Activated naive CD4-positive, alpha-beta T cell (primary cell): ENCODE measurements around the gene AKR1D1.
"Not testable (repeated sequence)": the region's sequence is repeated elsewhere in the genome, so short reads cannot be mapped to it uniquely, and the experiment has no call there.

Source experiments
- DNase-seq, 4 experiments: peaks; one replicate each; lab custom pipeline; 2025; lab: John Stamatoyannopoulos, UW

The AKR1D1 gene, protein sequence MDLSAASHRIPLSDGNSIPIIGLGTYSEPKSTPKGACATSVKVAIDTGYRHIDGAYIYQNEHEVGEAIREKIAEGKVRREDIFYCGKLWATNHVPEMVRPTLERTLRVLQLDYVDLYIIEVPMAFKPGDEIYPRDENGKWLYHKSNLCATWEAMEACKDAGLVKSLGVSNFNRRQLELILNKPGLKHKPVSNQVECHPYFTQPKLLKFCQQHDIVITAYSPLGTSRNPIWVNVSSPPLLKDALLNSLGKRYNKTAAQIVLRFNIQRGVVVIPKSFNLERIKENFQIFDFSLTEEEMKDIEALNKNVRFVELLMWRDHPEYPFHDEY

DNA sequence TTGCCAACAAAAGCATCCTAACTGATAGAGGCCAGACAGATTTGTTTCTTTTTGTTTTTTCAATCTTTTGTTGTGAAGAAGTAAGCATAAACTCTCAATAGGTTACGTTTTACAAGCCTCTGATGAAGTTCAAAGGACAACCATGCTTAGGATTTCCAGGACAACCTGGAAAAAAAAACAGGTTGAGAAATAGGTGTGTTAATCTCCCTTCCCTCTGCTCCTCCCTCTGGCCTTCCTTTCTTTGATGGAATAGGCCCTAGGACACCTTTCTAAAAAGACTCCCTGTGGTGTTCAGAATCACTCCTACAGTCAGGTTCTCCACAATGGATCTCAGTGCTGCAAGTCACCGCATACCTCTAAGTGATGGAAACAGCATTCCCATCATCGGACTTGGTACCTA is at the start of gene AKR1D1:
Gene AKR1D1, plus strand, starts transcription at position 264 of the 400 bp plus-strand sequence. Its CDS starts 60 bp downstream, at position 324.
- DNase-seq: no peak

DNA sequence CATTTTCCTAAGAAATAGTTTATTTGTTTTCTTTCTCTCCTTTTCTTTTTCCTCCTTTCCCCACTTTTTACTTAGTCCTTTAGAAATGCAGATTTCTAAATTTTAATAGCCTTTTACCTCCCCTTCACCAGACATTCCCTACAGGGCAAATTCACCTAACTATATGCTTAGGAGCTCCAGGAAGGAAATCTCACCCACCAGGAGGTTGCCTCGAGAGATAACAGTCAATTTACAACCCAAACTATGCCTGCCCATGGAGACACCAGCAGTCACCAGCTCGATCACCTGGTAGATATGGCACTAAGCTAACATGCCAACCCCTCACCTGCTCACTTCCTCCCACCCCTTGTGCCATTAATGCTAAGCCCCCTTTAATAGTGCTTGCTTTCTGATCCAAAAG is 49.2 kb upstream of the AKR1D1 start:
- DNase-seq: no peak

DNA sequence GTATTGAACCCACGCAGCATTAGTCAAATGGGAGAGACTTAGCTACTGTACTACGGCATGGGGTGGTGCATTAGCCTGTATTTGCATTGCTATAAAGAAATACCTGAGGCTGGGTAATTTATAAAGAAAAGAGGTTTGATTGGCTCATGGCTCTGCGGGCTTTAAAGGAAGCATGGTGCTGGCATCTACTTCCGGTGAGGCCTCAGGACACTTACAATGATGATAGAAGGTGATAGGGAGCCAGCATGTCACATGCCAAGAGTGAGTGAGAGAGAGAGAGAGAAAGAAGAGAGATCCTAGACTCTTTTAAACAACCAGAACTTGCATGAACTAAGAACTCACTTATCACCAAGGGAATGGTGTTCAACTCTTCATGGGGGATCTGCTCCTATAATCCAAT is 47.1 kb upstream of the AKR1D1 start:
- DNase-seq: no peak

DNA sequence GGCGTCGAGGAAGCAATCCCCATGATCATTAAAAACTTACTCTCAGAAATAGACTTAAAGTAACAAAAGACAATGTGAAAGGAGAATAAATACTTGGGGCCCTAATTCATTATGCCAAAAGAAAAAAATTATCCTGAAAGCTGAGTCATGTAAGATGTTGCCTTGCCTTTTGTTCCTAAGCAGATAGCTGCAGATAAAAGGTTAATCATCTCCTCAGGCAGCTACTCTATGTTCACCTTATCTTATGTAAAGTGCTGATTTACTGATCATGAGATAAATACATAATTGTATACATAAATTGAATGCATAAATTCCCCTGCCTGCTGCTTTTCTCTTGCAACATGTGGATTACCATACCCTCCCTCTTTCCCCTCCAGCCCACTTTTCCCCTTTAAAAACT is 46.3 kb upstream of the AKR1D1 start:
- no peak for DNase-seq

DNA sequence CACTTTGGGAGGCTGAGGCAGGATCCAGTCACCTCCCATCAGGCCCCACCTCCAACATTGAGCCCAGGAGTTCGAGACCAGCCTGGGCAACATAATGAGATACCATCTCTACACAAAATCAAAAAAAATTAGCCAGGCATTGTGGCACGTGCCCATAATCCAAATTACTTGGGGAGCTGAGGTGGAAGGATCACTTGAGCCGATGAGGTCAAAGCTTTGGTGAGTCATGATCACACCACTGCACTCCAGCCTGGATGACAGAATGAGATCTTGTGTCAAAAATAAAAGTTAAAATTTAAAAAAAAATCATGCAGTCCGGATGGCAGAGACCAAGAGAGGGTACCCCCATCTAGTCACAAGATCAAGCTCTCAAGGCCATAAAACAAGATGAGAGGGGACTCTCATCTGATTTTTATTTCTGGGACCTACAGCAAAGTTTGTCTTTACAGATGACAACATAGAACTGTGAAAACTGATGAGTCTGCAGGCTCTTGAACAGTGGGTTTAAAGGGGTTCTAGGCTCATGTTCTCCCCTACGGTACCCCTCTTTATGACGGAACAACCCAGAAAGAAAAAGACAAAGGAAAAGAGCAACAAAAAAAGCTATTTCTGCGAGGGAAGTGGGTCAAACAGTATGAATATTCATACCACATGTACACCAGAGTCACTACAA is 45.4 kb upstream of the AKR1D1 start:
- DNase-seq: no peak

DNA sequence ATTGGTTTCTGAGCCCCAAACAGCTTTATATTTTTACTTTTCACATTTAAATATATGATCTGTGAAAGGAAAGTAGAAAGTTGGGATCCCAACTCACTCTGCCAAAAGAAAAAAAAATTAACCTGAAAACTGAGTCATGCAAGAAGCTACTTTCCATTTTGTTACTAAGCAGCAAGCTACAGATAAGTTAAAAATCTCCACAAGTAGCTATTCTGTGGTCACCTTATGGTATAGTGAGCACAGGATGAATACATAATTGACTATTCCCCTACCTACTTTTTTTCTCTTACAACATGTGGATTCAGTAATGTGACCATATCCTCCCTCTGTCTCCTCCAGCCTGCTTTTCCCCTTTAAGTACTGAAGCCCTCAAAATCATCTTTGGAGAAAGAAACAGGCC is 44.1 kb upstream of the AKR1D1 start:
- DNase-seq: no peak

DNA sequence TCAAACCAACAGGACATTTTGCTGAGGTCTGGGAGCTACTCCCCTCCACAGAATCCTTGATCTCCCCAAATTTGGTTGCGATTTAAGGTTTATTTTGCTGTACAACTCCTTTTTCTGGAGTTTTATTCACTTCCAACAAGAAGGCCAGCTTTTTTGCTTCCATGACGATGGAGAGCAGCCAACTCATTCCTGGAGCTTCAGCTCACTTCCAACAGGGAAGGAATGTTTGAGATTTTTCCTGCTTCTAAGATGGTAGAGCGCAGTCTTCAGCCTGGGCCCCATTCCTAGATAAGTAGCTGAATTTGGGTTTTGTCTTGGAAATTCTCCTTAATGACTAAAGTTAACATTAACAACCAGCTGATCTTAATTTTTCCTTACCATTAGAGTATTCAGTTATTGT is 43.5 kb upstream of the AKR1D1 start:
- no peak for DNase-seq

DNA sequence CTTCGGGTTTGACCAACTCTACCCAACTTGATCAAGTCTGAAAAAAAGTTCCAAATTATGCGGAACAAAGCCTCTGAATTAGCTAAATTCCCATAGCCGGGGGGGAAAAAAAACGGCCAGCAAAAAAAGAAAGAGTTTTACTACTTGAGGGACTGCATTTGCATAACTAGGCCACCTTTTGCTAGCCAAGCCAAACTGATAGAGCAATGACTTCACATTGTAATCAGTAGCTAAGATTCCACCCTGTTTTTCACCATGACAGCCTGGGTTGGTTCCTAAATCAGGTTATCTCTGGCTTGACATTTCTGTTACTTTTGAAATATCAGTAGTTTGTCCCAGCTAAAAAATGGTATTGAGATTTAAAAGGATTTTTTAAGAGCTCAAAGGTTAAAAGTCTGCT is 43.0 kb upstream of the AKR1D1 start:
- no peak for DNase-seq

DNA sequence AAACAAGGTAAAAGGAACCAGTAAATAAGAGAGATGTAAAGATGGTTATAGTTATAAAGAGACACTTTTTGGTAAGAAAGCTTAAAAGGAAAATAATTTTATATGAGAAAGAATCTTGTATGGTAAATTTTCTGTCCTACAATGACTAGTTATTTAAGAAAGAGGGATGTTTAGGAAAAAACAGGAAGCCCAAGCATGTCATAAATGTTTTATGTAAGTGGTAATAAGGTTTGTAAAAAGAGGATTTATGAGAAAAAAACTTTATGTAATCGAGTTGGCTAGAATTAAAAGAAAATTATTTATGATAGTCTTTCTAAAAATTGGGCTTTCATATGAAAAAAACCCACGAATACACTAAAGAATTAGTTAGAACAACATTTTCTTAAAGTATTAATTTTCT is 40.1 kb upstream of the AKR1D1 start:
- no peak for DNase-seq

DNA sequence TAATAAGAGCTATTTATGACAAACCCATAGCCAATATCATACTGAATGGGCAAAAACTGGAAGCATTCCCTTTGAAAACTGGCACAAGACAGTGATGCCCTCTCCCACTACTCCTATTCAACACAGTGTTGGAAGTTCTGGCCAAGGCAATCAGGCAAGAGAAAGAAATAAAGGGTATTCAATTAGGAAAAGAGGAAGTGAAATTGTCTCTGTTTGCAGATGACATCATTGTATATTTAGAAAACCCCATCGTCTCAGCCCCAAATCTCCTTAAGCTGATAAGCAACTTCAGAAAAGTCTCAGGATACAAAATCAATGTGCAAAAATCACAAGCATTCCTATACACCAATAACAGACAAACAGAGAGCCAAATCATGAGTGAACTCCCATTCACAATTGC is 36.2 kb upstream of the AKR1D1 start:
- DNase-seq: not testable (repeated sequence)

DNA sequence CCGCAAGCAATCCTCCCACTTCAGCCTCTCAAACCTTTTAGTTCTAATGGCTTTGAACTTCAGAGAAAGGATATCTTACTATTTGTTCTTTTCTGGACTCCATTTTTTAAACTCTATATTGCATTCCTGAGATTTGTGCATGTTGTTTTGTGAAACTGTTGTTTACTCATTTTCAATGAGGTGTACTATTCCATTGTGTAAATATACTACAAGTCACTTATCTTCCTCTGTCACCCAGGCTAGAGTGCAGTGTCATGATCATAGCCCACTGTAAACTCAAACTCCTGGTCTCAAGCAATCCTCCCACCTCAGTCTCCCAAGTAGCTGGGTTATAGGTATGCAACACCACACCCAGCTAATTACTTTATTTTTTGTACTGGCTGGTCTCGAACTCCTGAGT is 31.4 kb upstream of the AKR1D1 start:
- no peak for DNase-seq

DNA sequence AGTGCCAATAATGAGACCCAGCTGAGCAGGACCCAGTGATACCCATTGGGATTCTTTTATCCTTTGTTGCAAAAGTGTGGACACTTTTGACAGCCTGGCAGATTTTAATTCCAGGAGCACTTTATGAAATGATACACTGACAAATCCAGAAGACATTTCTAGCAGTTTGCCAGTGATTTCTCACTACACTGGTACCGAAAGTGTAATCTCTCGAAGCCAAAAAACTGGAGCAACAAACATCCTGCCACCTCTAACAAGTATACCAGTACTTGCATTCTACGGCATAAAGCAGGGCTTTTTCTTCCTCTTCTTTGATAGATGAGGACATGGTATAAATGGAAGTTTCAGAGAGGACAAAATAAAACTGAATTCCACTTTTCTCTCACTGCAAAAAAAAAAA is 28.4 kb upstream of the AKR1D1 start:
- DNase-seq: no peak

DNA sequence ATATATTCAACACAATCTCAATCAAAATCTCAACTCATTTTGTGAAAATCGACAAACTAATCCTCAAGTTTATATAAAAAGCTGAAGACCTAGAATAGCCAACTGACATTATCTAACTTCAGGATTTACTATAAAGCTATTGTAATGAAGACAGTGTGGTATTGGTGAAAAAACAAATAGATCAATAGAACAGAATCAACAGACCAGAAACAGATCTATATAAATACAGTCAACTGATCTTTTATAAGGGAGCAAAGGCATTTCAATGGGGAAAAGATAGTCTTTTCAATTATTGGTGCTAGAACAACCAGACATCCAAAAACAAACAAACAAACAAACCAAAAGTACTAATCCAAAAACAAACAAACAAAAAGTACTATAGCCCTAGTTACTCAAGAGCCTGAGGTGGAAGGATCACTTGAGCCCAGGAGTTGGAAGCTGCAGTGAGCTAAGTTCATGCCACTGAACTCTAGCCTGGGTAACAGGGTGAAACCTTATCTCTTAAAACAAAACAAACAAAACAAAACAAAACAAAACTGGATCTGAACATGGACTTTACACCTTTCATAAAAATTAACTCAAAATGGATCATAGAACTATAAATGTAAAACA is 26.6 kb upstream of the AKR1D1 start:
- no peak for DNase-seq

DNA sequence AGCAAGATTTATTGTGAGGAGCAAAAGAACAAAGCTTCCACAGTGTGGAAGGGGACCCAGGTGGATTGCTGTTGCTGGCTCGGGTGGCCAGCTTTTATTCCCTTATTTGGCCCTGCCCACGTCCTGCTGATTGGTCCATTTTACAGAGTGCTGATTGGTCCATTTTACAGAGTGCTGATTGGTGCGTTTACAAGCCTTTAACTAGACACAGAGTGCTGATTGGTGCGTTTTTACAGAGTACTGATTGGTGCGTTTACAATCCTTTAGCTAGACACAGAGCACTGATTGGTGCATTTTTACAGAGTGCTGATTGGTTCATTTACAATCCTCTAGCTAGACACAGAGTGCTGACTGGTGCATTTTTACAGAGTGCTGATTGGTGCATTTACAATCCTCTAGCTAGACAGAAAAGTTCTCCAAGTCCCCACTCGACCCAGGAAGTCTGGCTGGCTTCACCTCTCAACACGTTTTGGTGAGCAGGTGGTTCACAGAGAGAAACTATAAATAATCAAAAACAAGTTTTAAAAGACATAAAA is 24.5 kb upstream of the AKR1D1 start:
- DNase-seq: not testable (repeated sequence)

DNA sequence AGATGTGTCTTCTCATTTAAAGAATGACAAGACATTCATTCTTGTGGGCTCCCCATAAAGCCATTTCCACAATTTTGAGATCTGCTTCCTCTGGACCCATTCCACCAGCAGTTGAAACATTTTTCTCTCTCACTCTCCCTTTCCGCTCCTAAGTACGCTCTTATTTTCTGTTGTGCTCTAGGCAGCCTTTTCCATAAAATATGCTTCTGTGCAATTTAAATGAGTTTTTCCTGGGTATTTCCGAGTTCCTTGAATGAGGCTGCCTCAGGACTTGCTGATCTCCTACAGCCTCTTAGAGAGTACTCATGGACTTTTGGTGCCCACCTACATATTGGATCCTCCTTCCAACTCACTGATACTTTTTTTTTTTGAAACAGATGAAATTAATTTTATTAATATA is 23.6 kb upstream of the AKR1D1 start:
- DNase-seq: no peak

DNA sequence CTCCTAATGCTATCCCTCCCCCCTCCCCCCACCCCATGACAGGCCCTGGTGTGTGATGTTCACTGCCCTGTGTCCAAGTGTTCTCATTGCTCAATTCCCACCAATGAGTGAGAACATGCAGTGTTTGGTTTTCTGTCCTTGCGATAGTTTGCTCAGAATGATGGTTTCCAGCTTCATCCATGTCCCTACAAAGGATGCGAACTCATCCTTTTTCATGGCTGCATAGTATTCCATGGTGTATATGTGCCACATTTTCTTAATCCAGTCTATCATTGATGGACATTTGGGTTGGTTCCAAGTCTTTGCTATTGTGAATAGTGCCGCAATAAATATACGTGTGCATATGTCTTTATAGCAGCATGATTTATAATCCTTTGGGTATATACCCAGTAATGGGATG is 20.6 kb upstream of the AKR1D1 start:
- DNase-seq: not testable (repeated sequence)

DNA sequence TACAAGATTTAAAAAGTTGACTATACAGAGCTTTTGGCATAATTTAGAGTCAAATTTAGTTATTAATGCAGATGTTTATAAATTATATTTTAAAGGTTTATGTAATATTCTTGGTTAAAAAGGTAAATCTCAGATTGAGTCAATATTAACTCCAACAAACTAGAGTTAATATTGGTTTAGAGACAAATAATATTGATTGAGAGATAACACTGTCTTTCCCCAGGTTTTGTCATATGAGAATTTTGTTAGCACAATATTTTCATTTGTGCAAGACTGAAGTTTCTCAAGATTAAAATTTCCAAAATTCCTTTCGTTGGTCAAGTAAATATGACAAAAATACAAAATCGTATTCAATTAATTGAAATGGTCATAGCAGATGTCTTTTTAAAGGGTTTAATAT is 12.9 kb upstream of the AKR1D1 start:
- no peak for DNase-seq

DNA sequence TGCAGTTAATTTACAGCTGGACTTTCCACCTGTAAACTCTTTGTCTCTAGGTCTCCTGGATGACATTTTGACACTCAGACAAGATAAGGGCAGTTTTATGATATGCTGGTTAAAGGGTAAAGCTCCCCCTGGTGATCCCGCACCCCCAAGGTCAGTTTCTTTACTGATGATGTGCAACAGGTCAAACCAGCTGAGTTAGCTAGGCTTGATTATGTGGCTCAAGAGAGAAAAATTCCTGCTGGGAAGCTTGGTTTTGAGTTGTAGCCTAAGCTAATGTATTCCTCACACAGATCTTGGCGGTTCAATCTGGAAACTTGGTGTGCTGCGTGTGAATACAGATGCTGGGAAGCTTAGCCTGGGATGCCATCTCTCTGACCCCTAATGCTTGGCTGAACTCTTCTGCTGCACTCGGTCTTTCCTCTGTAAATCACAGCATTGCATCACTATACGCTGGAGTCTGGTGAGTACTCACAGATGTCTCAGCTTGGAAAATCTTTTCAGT is 11.4 kb upstream of the AKR1D1 start:
- DNase-seq: no peak

DNA sequence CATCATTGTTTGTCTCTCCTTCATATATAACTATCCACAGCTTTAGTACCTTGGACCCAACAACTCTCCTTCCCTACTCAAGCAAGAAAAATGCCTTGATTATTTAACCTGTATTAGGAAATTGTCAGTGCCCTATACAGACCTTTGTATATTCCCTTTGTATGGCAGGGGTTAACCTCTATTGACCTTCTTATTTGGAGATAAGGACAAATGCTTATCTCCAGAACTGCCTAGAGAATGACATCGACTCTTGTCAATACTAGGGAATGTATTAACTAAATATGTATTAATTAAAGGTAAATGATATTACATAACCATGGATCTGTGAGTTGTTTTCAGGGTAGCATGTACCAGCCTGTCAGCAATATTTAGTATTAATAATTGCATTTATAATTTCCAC is 10.4 kb upstream of the AKR1D1 start:
- no peak for DNase-seq

DNA sequence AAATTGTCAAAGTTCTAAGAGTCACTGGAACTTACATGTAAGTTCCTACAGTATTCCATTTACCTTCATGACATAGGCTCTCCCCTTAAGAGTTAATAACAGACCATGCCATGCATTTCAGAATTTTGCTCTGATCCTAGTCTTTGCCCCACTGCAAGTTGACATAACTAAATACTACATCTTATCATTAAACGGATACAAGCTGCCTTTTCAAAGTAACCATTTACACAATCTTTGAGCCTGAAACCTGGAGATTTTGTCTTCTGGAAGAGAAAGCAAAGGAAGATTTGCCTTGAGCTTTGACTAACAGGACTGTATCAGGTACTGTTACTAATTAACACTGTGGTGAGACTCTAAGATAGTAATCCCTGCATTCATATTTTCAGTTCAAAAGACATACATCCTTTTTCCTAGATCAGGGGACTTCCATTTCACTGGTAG is 9.3 kb upstream of the AKR1D1 start:
- DNase-seq: no peak

DNA sequence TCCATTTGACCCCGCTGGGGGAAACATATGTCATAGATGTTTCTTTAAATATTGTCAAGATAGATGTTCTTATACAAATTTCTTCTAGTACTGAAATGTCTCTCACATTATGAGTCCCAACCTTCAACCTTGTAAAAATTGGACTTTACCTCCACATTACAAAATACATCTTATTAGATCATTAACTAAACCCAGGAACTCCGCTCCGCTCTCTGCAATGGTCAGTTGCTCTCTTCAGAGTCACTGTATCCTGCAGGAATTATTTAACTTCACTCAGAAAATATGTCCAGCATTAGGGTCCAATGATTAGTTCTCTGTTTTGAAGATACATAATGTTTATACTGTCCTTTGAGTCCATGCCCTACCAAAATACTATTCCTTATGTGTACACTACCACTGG is 8.5 kb upstream of the AKR1D1 start:
- DNase-seq: no peak

DNA sequence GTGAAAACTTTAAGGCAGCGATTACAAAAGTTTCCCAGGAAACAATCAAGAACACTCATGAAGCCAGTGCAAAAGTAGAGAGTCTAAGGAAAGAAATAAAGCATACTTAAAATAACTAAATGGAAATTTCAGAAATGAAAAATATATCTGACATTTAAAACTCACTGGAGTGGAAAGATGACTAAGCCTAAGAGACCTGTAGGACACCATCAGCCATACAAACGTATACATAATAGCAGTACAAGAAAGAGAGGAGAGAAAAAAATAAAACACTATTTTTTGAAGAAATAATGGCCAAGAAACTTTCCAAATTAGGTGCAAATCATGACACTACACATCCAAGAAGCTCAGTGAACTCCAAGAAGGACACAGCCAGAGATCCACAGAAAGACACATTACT is 5.4 kb upstream of the AKR1D1 start:
- DNase-seq: no peak

DNA sequence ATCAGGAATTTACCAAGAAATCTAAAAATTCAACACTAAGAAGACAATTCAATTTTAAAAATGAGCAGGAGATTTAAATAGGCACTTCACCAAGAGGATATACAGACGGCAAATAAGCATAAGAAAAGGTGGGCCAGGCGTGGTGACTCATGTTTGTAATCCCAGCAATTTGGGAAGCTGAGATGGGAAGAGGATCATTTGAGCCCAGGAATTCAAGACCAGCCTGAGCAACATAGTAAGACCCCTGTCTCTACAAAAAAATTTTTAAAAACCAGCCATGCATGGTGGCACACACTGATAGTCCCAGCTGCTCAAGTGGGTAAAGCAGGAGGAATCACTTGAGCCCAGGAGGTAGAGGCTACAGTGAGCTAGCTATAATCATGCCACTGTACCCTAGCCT is 3.5 kb upstream of the AKR1D1 start:
- no peak for DNase-seq
